HepG2 (cell line): ENCODE results near the gene FBXL7. TPM values are rescaled to one million over a fixed set of nuclear protein-coding genes. Genes with fewer than 3 reads are reported as not detected.

Experiments
- ATAC-seq: fragments of 200-7000 bp; cut with Tn5 transposase; 3 replicates; pipeline ENCODE4 v1.9.1; 2020; ENCODE audit warnings: mild to moderate bottlenecking, moderate library complexity
- BruUV-seq: library from RNA; stranded (reverse); fragments of 400-500 nt; replicated peaks from 2 replicates; lab custom pipeline; 2021; lab: Mats Ljungman, UMichigan
- CTCF ChIA-PET: fragments of 300-600 bp; formaldehyde crosslinking; extraction: SDS; loops from one replicate; lab custom pipeline; 2021; ENCODE audit warnings: low total read pairs, inconsistent platforms, low intra/inter-chr PET ratio; lab: Yijun Ruan, JAX
- POLR2A ChIA-PET: fragments of 350-600 bp; sonication (Branson Sonifier 250); formaldehyde crosslinking; loops from one replicate; lab custom pipeline; 2020; ENCODE audit warnings: antibody characterized with exemption, inconsistent platforms; lab: Yijun Ruan, JAX
- DNase-seq: peaks from one replicate; pipeline ENCODE4 v3.0.0-alpha.2; 2015; ENCODE audit warnings: low spot score
- FAIRE-seq: peaks from 3 replicates; lab custom pipeline; 2011; peaks lifted over from hg19 to GRCh38; lab: Jason Lieb, UNC
- H2AFZ ChIP-seq: one replicate; pipeline ENCODE4 v1.6.1; 2011; ENCODE audit warnings: low read length, inconsistent platforms
- H3K27ac ChIP-seq: fragments of 300-600 bp; 3 replicates; pipeline ENCODE4 v1.8.0; 2011; ENCODE audit warnings: mixed run types, mild to moderate bottlenecking, mixed read lengths, low read length, inconsistent platforms; ENCODE audit not compliant: insufficient read depth; ENCODE audit errors: extremely low read length
- H3K27me3 ChIP-seq, 2 experiments: fragments of 200-600 bp in 1 of 2; 2 replicates in 1 of 2; 3 replicates in 1 of 2; pipeline versions ENCODE4 v1.6.0 to v1.8.0; 2011; ENCODE audit warnings: low read length in 2 of 2, mild to moderate bottlenecking in 2 of 2, moderate library complexity in 2 of 2, inconsistent platforms in 1 of 2; ENCODE audit not compliant: insufficient read depth in 2 of 2, control insufficient read depth in 1 of 2
- H3K36me3 ChIP-seq, 2 experiments: fragments of 200-600 bp in 1 of 2; replicated peaks in 1 of 2; 2 replicates in 1 of 2; 3 replicates in 1 of 2; pipeline versions ENCODE4 v1.5.1 to v1.8.0; 2011; ENCODE audit warnings: low read length in 2 of 2, inconsistent platforms in 1 of 2; ENCODE audit not compliant: insufficient read depth in 2 of 2, control insufficient read depth in 1 of 2
- H3K4me1 ChIP-seq: 2 replicates; pipeline ENCODE4 v1.5.1; 2012; ENCODE audit warnings: low read length, inconsistent platforms; ENCODE audit not compliant: insufficient read depth
- H3K4me2 ChIP-seq: 2 replicates; pipeline ENCODE4 v1.6.0; 2011; ENCODE audit warnings: low read depth, low read length, inconsistent platforms
- H3K4me3 ChIP-seq, 3 experiments: fragments of 200-600 bp in 1 of 3; sonication (generic), shearing (Covaris generic) in 1 of 3; replicated peaks in 1 of 3; 2 replicates each; pipeline ENCODE4 v1.5.1; 2011 to 2016; ENCODE audit warnings: low read length in 3 of 3, inconsistent platforms in 2 of 3, low read depth in 2 of 3, mild to moderate bottlenecking in 2 of 3, control low read depth in 1 of 3, mixed read lengths in 1 of 3; ENCODE audit not compliant: insufficient read depth in 1 of 3
- H3K79me2 ChIP-seq: one replicate; pipeline ENCODE4 v1.6.1; 2011; ENCODE audit warnings: low read length, inconsistent platforms; ENCODE audit not compliant: insufficient read depth
- H3K9ac ChIP-seq: 2 replicates; pipeline ENCODE4 v1.6.0; 2011; ENCODE audit warnings: mild to moderate bottlenecking, low read depth, low read length, inconsistent platforms; ENCODE audit not compliant: insufficient read depth
- H3K9me3 ChIP-seq: 2 replicates; pipeline ENCODE4 v1.5.1; 2012; ENCODE audit warnings: mild to moderate bottlenecking, low read length
- H4K20me1 ChIP-seq: 2 replicates; pipeline ENCODE4 v1.6.0; 2011; ENCODE audit warnings: inconsistent platforms, mild to moderate bottlenecking, low read length, moderate library complexity; ENCODE audit not compliant: insufficient read depth
- AHR ChIP-seq: IDR thresholded peaks from 2 replicates; pipeline ENCODE4 v1.6.1; 2018; ENCODE audit warnings: missing genetic modification reagents, missing compliant biosample characterization
- CBX5 ChIP-seq: sonication (generic); formaldehyde crosslinking; IDR thresholded peaks from 2 replicates; pipeline ENCODE4 v1.4.0; 2020; ENCODE audit warnings: missing genetic modification reagents, borderline replicate concordance
- HOMEZ ChIP-seq: IDR thresholded peaks from 2 replicates; pipeline ENCODE4 v1.6.1; 2016; ENCODE audit warnings: low read depth
- MLX ChIP-seq: IDR thresholded peaks from 2 replicates; pipeline ENCODE4 v1.6.1; 2016
- SRY ChIP-seq: sonication (generic); formaldehyde crosslinking; IDR thresholded peaks from 2 replicates; pipeline ENCODE4 v1.8.0; 2022; ENCODE audit warnings: mild to moderate bottlenecking, missing genetic modification reagents
- UBTF ChIP-seq: sonication (generic); formaldehyde crosslinking; IDR thresholded peaks from 2 replicates; pipeline ENCODE4 v1.4.0; 2020; ENCODE audit warnings: mild to moderate bottlenecking, missing genetic modification reagents
- ZNF720 ChIP-seq: sonication (generic); formaldehyde crosslinking; IDR thresholded peaks from 2 replicates; pipeline ENCODE4 v1.4.0; 2020; ENCODE audit warnings: missing genetic modification reagents
- ZNF780A ChIP-seq: sonication (generic); formaldehyde crosslinking; IDR thresholded peaks from 2 replicates; pipeline ENCODE4 v1.8.0; 2022; ENCODE audit warnings: mild to moderate bottlenecking, missing genetic modification reagents, moderate library complexity
- WGBS: methylation state at CpG from one replicate; pipeline ENCODE4 v1.1.6; 2017; ENCODE audit warnings: low lambda C conversion rate; 5-methylcytosine and 5-hydroxymethylcytosine counted together
- in situ Hi-C: cut with HindIII; loops from 2 replicates; pipeline ENCODE4 v1.10.0; 2017; ENCODE audit warnings: low pct_unique_long_range_greater_than_20kb; ENCODE audit not compliant: extremely low pct_ligation_motif_present
- intact Hi-C: fragments of 100-400 bp; cut with micrococcal nuclease; formaldehyde crosslinking; loops from one replicate; pipeline ENCODE4 v1.10.0; 2022; ENCODE audit not compliant: unreplicated experiment
- polyA plus RNA-seq, 8 experiments: library from polyadenylated mRNA; depleted of rRNA in 3 of 8; stranded (reverse) in 7 of 8; unstranded in 1 of 8; fragments of >200 nt; fragmentation: Illumina TruSeq in 4 of 8; extraction: Trizol in 4 of 8; gene quantifications; 2 replicates each; pipeline versions ENCODE4 v1.2.1 to v1.2.3, GENCODE V29; 2011 to 2016; ENCODE audit warnings: low read depth in 4 of 8, missing spikeins in 1 of 8, mixed read lengths in 1 of 8; ENCODE audit not compliant: insufficient read depth in 1 of 8
- total RNA-seq, 5 experiments: library from RNA; depleted of rRNA; stranded (reverse); fragments of >200 nt; fragmentation: Illumina TruSeq; extraction: Trizol; gene quantifications; 2 replicates each; pipeline ENCODE4 v1.2.3, GENCODE V29; 2016; ENCODE audit warnings: low read depth in 1 of 5

The FBXL7 gene
- total and polyA plus RNA-seq, 2 of the 13 experiments (the other 11 are each of a cell fraction or from before 2014, with no cell fraction given) = 0.07 TPM; not detected in 1

GRCh38 chr5:15687401-15687800 is 187.4 kb downstream of the FBXL7 start:
- no peaks in the 10 kb centered on the region for H4K20me1 ChIP-seq
- H3K4me1 ChIP-seq = no peaks in the 10 kb centered on the region
- H3K4me3 ChIP-seq = no peak overlapping the region
- no peak for TF ChIP-seq CBX5 (CRISPR knock-in tag)
- TF ChIP-seq ZNF780A (CRISPR knock-in tag) = no peak
- no peak for TF ChIP-seq AHR
- TF ChIP-seq MLX = no peak
- TF ChIP-seq UBTF (CRISPR knock-in tag) = no peak
- no peak for TF ChIP-seq SRY
- TF ChIP-seq HOMEZ (CRISPR knock-in tag) = no peak
- TF ChIP-seq ZNF720 (CRISPR knock-in tag) = no peak
- intact Hi-C loops (no loop called here), in situ Hi-C loops (no loop called here)
- 29% methylated on average over 3 of the region's 3 CpGs for WGBS
- ATAC-seq (no peak), FAIRE-seq (no peak), DNase-seq (no peak)
- H3K9me3 ChIP-seq = no peaks in the 10 kb centered on the region
- no peaks in the 10 kb centered on the region for H3K79me2 ChIP-seq
- no peak overlapping the region for H3K9ac ChIP-seq
- H3K4me2 ChIP-seq = no peak overlapping the region
- H2AFZ ChIP-seq = no peak overlapping the region
- no TSS peak for BruUV-seq
- CTCF ChIA-PET = no interaction called here
- H3K27me3 ChIP-seq = no peaks in the 10 kb centered on the region
- POLR2A ChIA-PET = no interaction called here
- H3K36me3 ChIP-seq = no peaks in the 10 kb centered on the region
- H3K27ac ChIP-seq = no peak overlapping the region
